ENCODE results near the gene IZUMO2.
"Not testable (repeated sequence)": the region's sequence is repeated elsewhere in the genome, so short reads cannot be mapped to it uniquely, and the experiment has no call there.

Gene IZUMO2

DNA sequence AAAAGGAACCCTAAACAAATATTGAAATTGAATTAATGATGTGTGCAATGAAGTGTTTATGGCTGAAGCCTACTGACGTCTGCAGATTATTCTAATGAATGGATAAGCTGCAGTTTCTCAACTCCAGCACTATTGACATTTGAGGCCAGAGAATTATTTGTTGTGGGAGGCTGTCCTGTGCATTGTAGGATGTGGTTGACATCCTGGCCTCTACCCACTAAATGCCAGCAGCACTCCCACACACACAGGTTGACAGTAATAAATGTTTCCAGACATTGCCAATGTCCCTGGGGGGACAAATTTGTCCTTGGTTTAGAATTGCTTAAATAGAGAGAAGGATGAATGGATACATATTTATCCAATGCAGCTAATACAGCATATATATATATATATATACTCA lies 21.1 kb upstream of the IZUMO2 start:
- DNase-seq (ENCODE audit: low spot score) = no peak

DNA sequence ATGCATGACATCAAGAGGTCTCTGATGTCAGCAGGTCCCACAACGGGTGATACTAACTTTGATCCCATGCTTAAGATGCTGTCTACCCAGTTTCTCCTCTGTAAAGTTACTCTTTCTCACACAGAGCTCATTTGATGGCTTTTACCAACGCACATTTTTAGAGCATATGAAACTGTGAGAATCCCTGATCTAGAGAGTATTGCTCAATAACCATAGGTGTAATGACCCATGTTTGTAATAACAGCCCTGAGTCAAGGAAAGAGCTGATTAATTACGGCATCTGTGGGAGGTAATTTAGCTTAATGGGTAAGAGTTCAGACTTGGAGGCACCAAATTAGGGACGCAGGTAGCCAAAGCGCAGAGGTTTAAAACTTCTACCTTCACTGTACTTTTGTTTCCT lies 18.0 kb upstream of the IZUMO2 start:
- no peak for DNase-seq (ENCODE audit: low spot score)

DNA sequence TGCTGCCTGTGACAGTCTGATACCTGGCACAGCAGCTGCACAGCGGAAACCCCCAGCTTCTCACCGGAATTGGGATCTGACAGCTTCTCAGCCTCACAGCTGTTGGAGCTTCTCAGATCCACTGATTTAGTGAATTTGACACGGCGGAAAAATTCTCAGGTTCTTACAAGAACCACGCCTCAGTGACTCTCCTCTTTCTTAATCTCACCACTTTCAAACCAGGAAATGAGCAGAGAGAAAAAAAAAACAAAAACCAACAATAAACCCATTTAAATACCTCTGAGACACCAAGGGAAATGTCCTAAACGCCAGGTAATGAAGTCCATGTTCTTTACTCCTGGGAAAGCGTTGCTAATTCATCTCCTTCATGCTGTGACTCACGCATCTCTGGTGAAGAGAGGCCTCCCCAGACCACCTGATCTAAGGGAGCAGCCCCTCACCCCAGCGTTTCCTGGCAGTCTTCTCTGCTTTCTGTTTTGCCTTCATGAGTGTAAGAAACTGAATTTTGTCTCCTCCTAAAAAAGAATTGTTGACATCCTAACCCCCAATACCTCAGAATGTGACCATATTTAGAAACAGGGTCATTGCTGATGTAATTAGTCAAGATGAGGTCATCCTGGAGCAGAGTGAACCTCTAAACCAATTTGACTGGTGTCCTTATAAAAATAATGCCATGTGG lies 15.9 kb upstream of the IZUMO2 start:
- DNase-seq (ENCODE audit: low spot score) = peak; percentile 77

DNA sequence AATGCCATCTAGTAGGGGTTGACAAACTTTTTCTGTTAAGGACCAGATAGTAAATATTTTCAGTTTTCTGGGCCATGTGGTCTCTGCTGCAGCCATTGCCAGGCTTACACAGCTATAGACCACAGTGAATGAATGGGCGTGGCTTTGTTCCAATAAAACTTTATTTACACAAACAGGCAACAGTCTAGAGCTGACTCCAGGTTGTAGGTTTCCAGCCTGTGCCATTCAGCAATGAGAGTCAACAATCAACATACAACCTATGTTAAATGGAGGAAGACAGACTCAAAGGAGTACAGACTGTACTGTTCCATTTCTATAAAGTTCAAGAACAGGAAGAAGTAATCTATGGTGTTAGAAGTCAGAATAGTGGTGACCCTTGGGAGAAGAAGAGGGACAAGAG lies 15.2 kb upstream of the IZUMO2 start:
- DNase-seq (ENCODE audit: low spot score) = peak; percentile 41

DNA sequence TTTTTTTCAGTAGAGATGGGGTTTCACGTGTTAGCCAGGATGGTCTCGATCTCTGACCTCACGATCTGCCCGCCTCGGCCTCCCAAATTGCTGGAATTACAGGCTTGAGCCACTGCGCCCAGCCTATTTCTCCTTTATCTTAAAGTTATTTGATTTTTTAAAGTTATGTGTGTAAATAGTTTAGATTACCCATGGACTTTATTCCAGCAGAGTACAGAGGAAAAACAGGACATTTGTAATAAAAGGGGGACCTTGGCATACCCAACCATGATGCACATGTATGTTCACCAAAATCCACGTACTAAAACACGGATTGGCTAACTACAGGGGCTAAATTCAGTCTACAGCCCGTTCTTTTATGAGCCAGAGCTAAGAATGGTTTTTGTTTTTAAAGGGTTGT lies 13.7 kb upstream of the IZUMO2 start:
- DNase-seq (ENCODE audit: low spot score) = no peak

DNA sequence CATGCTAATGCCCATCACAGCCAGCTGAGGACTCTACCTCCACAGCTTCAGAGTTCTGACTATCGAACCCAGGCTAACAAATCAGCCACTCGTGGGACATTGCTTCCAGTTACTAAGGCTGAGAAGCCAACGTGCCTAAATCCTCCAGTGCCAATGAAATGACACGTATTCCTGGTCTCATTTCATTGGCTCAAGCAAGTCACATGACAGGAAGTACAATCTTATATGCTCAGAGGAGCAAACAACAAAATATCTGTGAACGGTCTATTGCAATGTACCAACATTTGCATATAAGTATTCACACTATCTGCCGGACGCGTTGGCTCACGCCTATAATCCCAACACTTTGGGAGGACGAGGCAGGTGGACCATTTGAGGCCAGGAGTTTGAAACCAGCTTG lies 12.8 kb upstream of the IZUMO2 start:
- no peak for DNase-seq (ENCODE audit: low spot score)

DNA sequence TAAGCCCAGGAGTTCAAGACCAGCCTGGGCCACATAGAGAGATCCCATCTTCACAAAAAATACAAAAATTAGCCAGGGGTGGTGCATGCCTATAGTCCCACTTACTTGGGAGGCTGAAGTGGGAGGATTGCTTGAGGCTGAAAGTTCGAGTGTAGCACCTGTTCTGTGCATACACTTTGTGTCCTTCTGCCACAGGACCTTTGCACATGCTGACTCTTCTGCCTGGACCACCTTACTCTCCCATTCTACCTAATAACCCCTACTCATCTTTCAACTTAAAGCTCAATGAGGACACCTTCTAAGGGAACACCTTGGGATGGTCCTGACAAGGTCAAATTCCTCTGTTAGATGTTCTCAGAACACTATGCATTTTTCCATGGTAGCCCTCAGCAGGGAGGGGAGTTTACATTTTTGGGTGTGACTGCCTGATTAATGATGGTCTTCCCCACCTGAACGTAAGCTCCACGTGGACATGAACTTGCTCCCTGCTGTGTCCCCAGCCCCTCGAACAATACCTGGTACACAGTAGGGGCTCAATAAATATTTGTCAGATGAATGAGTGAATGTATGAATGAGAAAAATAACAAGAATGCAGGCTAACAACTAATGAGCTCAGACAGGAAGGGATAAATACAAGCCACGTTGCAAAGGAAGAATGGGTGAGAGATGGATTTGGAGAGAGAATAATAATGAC lies 11.2 kb upstream of the IZUMO2 start:
- no peak for DNase-seq (ENCODE audit: low spot score)

DNA sequence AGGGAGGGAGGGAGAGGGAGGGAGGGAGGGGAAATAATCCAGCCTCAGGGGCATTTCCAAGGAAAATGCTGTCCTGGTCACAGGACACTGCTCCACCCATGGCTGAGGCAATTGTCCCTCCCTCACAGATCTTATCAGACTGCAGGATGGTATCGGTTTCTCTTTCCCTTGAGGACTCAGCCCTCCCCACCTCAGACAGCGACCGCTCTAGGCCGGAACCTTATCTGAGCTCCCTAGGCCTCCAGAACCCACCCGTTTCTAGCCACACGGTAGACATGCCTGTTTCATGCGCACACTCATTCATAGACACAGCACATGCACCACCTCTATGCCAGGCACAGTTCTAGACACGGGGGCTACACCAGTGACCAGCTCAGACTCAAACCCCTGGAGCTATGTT lies 10.0 kb upstream of the IZUMO2 start:
- DNase-seq (ENCODE audit: low spot score) = peak; percentile 80

DNA sequence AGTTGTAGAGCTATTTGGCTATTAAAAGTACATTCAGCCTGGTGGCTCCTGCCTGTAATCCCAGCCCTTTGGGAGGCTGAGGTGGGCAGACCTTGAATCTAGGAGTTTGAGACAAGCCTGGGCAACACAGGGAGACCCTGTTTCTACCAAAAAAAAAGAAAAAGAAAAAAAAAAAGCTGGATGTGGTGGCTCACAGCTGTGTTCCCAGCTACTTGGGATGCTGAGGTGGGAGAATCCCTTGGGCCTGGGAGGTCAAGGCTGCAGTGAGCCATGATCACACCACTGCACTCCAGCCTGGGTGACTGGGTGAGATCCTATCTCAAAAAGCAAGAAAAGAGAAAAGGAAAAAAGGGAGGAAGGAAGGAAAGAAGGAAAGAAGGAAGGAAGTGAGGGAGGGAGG lies 9.6 kb upstream of the IZUMO2 start:
- no peak for DNase-seq (ENCODE audit: low spot score)

DNA sequence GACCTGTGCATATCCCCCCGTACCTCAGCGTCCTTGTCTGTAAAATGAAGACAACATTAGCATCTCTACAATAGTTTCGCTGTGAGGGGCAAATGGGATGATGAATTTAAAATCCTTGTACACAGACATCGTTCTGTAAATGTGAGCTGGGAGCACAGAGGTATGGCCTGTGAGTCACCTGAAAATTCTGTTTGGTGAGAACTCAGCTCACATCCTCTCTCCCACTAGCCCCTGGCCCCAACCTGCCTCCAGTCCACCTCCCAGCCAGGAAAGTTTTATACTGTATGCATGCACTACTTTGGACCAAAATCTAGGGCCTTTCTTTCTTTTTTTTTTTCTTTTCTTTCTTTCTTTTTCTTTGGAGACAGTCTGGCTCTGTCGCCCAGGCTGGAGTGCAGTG lies 8.7 kb upstream of the IZUMO2 start:
- DNase-seq (ENCODE audit: low spot score) = no peak

DNA sequence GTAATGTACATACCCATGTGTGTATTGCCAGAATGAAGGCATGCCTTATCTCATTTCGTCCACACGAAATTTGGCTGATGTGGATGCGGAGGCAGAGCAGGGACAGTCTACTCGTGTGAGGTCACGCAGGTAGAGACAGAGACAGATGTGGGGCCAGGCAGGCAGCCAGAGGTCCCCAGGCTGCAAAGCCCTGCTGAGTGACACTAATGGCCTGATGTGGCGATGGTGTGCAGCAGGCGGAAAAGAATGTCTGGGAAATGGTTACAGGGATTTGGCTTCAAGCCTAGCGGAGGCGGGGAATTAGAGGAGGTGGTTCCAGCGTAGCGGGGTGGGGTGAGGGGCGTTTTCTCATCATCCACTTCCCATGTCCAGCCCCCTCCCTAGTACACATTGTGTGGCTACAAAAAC lies 4.2 kb upstream of the IZUMO2 start:
- DNase-seq (ENCODE audit: low spot score) = no peak

DNA sequence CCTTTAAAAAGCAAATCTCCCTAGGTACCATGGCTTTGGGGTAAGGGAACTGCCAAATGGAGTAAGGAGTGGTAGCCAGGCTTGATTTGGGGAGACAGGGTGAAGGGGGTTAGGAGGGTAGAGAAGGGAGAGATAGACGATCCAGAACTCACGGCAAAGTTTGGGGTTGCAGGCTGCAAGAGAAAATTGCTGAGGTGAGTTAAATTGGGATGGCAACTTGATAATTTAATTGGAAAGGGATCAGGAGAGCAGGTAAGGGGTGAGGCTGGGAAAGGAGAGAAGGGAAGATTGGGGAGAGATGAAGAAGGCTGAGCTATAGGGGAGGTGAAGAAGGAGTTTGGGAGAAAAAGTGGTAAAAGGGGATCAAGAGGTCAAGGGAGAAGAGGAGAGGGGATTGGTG lies 4.0 kb downstream of the IZUMO2 start:
- DNase-seq (ENCODE audit: low spot score) = no peak

DNA sequence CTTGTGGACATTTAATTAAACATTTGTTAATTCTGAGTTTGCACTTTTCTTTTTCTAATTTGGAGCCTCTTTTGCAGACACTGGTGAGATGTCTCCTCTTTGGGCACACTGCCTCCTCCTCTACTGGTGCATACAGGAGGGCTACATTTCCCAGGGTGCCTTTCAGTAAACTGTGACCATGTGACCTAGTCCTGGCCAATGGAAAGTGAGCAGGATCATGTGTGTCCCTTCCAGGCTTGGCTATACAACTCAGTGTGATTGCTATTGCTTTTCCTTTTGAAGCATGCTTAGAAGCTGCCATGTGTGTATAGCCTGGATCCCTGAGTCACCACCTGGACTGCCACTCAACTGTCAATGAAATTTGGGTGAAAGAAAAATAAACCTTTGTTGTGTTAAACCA lies 4.5 kb downstream of the IZUMO2 start:
- no peak for DNase-seq (ENCODE audit: low spot score)

DNA sequence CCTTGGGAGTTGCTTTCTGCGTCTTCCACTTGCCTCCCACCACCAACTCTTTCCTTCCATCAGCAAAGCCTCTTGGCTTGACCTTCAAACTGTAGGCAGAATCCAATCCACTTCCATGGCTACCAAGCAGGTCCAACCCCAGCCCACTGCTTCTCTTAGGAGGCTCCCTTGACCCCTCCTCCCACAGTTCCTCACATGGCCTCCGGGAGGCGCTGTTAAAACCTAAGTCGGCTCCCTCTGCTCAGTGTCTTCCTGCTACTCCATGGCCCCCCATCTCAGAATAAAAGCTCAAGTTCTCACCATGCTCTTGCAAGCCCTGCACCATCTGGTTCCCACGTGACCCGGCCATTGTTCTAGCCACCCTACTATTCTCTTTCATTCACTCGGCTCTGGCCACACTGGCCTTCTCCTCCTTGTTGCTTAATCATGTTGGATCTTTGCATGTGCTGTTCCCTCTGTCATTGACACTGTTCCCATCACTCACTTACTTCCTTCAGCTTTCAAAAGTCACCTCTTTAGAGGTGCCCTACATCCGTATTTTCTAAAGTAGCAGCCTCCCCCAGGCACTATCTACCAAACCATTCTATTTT lies 7.5 kb downstream of the IZUMO2 start:
- no peak for DNase-seq (ENCODE audit: low spot score)

DNA sequence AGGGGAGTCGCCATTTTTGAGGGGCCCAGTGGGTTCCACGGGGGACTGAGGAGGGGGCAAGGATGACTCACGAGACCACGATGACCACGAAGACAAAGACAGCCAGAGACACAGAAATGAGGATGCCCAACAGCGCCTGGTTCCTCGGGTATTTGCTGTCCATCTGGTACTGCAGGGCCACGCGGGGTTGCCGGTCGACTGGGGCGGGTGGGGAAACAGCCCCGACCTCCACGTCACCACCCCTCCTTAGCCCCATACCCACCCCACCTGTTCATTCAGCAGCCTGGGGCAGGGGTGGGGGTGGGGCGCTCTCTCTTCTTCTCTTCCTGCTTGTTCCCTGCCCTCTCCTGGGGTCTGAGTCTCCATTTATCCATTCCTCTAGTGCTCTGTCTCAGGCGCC lies 8.6 kb downstream of the IZUMO2 start:
- DNase-seq (ENCODE audit: low spot score) = no peak

DNA sequence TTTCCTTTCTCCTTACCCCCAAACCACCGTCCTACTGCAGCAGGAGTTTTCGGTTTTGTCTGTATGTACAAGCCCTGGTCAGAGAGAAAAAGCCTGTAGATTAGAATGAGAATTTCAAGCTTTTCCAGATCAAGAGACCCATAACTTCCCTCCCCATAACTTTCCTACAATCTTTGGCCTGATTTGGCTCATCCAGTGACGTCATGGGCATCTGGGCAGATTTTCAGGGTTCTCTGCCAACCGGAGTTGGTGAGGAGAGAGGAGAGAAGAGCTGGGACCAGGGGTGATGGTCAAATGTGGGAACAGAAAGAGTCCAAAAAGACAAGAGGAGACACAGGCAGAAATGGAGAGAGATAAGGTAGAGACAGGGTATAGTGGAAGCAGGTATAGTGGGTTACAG lies 10.5 kb downstream of the IZUMO2 start:
- DNase-seq (ENCODE audit: low spot score) = no peak

DNA sequence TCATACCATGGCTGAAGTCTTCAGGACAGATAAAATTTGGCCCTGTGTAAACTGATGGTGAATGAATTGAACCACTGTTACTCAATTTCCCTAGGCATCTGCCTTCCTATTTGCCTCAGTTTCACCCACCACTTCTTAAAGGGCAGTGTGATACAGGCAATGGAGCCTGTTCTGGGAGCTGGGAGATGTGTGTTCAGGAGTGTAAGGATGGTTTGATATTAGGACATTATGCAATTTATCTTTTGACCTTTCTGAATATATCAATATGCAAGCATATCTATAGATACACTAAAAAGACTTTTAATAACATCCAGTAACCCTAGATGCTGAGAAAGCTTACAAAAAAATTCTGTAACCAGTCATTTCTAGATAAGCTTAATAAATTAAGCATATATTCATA lies 14.6 kb downstream of the IZUMO2 start:
- no peak for DNase-seq (ENCODE audit: low spot score)

DNA sequence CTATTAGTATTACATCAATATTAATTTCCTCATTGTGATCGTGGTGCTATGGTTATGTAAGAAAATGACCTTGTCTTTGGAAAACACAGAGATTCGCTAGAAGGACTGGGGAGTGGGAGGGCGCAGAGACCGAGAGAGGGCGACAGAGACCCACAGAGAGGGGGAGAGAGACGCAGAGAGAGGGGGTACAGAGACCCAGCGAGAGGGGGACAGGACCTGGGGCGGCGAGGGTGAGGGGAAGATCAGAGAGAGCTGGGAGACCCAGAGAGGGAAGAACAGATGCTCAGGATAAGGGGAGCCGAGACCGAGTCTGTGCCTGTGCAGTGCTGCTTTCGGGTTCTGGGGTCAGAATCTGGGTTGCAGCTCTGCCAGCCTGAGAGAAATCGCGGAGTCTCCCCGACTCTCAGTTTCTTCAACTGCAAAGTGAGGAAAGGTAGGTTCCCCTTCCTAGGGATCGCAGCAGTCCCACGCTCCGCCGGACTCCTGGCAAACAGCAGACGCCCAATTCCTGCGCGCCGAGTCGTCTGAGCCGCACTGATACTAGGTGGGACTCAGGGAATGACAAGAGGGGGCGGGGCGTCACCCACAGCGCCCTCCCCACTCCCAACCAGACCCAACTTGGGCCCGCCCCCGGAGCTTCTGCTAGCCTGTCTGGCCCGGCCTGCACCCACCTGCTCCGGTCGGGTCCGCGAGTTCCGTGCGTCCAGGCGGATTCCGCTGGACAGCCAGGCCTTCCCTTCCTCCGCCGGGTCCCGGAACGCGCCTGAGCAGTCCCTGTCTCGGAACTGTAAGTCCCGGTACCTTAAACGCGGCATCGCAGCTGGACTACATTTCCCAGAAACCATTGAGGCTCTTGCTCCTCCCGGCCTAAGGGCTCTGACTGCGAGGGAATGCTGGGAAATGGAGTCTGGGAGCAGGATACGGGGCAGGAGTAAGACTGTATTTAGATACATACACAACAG lies 15.3 kb downstream of the IZUMO2 start:
- DNase-seq (ENCODE audit: low spot score) = peak; percentile 95

DNA sequence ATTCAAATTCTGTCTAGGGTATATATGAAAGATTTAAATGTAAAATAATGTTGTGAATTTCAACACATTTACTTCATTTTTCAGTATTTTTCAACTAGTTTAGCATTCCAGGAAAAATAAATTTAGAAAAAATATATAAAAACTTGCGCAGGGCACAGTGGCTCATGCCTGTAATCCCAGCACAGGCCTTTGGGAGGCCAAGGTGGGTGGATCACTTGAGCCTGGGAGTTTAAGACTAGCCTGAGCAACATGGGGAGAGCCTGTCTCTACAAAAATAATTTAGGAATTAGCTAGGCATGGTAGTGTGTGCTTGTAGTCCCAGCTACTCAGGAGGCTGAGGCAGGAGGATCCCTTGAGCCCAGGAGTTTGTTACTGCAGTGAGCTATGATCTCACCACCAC lies 21.2 kb downstream of the IZUMO2 start:
- DNase-seq (ENCODE audit: low spot score) = not testable (repeated sequence)

DNA sequence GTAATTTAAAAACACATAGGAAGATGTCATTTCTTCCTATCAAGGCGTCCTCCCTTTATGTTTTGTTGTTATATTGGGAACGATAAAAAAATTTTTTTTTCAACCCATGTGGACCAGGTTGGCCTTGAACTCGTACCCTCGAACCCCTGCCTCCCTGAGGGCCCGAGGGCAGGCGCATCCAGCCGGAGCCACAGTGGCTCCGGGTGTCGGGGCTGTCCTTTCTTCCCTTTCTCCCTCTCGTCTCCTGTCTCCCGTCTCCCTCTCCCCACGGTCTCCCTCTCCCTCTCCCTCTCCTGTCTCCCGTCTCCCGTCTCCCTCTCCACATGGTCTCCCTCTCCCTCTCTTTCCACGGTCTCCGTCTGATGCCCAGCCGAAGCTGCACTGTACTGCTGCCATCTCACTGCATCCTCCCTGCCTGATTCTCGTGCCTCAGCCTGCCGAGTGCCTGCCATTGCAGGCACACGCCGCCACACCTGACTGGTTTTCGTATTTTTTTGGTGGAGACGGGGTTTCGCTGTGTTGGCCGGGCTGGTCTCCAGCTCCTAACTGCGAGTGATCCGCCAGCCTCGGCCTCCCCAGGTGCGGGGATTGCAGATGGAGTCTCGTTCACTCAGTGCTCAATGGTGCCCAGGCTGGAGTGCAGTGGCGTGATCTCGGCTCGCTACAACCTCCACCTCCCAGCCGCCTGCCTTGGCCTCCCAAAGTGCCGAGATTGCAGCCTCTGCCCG lies 22.8 kb downstream of the IZUMO2 start:
- not testable (repeated sequence) for DNase-seq (ENCODE audit: low spot score)

DNA sequence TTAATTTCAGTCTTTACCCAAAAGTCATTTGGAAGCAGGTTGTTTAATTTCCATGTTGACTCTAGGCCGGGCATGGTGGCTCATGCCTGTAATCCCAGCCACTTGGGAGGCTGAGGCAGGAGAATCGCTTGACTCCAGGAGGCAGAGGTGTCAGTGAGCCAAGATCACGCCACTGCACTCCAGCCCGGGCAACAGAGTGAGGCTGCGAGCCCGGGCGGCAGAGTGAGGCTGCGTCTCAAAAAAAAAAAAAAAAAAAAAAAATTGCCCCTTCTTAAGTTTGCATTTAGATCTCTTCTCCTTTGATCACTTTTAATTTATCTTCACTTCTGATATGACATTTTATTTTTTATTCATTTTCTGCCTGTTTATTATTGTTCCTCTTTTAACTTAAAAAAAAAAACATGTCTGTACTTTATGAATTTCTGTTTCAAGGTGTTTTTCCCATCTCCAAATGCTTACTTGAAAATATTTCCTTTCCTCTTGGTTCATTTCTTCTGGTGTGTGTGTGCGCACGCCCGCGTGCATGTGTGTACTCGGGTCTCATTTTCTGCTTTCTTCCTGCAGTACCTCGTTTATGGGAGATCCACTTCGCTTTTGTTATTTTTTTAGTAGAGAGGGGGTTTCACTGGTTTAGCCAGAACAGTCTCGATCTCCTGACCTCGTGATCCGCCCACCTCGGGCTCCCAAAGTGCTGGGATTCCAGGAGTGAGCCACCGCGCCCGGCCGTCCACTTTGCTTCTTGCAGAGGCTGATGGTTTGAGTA lies 26.3 kb downstream of the IZUMO2 start:
- DNase-seq (ENCODE audit: low spot score) = not testable (repeated sequence)

Data from LoVo (cell line).